Activated T-helper 1 cell treated with anti-CD3 and anti-CD28 coated beads, Interleukin-12 subunit alpha, Interleukin-12 subunit beta, Interleukin-2, Interleukin-4 antibody, amounts not matched to agents 30 ng/mL and 10 ng/mL and 1 ng/mL, durations not matched to agents 14 hours and 24 hours and 36 hours (primary cell): ENCODE results near the gene SCGB3A2. TPM values are rescaled to one million over a fixed set of nuclear protein-coding genes. Genes with fewer than 3 reads are reported as not detected.

Experiments used
- DNase-seq: peaks from one replicate; pipeline ENCODE4 v3.0.0; 2021; ENCODE audit warnings: low spot score
- H3K27ac Mint-ChIP-seq: one replicate; pipeline ENCODE4 v1.8.0; 2021; ENCODE audit warnings: mild to moderate bottlenecking, mixed read lengths
- H3K27me3 Mint-ChIP-seq: one replicate; pipeline ENCODE4 v1.8.0; 2022; ENCODE audit warnings: mild to moderate bottlenecking, moderate library complexity, mixed read lengths; ENCODE audit not compliant: insufficient read depth
- H3K36me3 Mint-ChIP-seq: one replicate; pipeline ENCODE4 v1.8.0; 2021; ENCODE audit warnings: low read depth, mixed read lengths
- H3K4me1 Mint-ChIP-seq: one replicate; pipeline ENCODE4 v1.8.0; 2021; ENCODE audit warnings: low read depth, mixed read lengths
- H3K4me3 Mint-ChIP-seq: one replicate; pipeline ENCODE4 v1.8.0; 2021; ENCODE audit warnings: mild to moderate bottlenecking, moderate library complexity, mixed read lengths
- H3K9me3 Mint-ChIP-seq: one replicate; pipeline ENCODE4 v1.8.0; 2021; ENCODE audit warnings: mixed read lengths
- intact Hi-C: fragments of 100-400 bp; cut with micrococcal nuclease; formaldehyde crosslinking; loops from one replicate; pipeline ENCODE4 v1.15.1; 2024
- total RNA-seq: library from RNA; stranded (reverse); gene quantifications from 2 replicates; pipeline ENCODE4 v1.2.3, GENCODE V29; 2022

SCGB3A2 gene
- total RNA-seq, 1 donor from 2014 or later = not detected

- Mint-ChIP-seq H3K27ac (no peak overlapping the region), H3K36me3 (no peaks in the 10 kb centered on the region), H3K4me3 (no peak overlapping the region), H3K4me1 (no peaks in the 10 kb centered on the region), H3K9me3 (no peaks in the 10 kb centered on the region), H3K27me3 (no peaks in the 10 kb centered on the region)
- no peak for DNase-seq
- intact Hi-C loops = no loop called here
Measured at GRCh38 chr5:147925020-147925419, 46.5 kb downstream of the SCGB3A2 start.

GRCh38 chr5:147927901-147928300 is 49.4 kb downstream of the SCGB3A2 start:
- Mint-ChIP-seq H3K27ac (no peak overlapping the region), H3K9me3 (no peaks in the 10 kb centered on the region), H3K4me1 (no peaks in the 10 kb centered on the region), H3K36me3 (no peaks in the 10 kb centered on the region), H3K27me3 (peaks cover 2% of the 10 kb centered on the region), H3K4me3 (no peak overlapping the region)
- DNase-seq = no peak
- intact Hi-C loops = no loop called here

- Mint-ChIP-seq H3K4me3 (no peak overlapping the region), H3K27me3 (peaks cover 2% of the 10 kb centered on the region), H3K4me1 (no peaks in the 10 kb centered on the region), H3K36me3 (no peaks in the 10 kb centered on the region), H3K27ac (no peak overlapping the region), H3K9me3 (no peaks in the 10 kb centered on the region)
- intact Hi-C loops = loop anchor here (1.0 kb wide), 1 partner anchor 11 kb away; no protein-coding TSS in a partner anchor
- no peak for DNase-seq
Measured at GRCh38 chr5:147930769-147931168, 52.3 kb downstream of the SCGB3A2 start.

Other genes with a start within 250 kb of the SCGB3A2 start
- gene JAKMIP2, start 96.0 kb upstream of the SCGB3A2 start, total RNA-seq = 1.1 TPM in 2 replicates
- not detected in 2 replicates for gene SPINK1, start 47.0 kb upstream of the SCGB3A2 start, total RNA-seq
- not detected in 2 replicates for gene C5orf46, start 27.8 kb downstream of the SCGB3A2 start, total RNA-seq
- not detected in 2 replicates for gene SPINK5, start 185.3 kb downstream of the SCGB3A2 start, total RNA-seq